Vagina (tissue), 2 donors: ENCODE data around the gene CETP.

ENCODE experiments used
- POLR2A ChIP-seq, 2 donors: fragments of 450-650 bp; IDR thresholded peaks; one replicate each; pipeline ENCODE4 v1.6.1; 2017; ENCODE audit warnings: antibody characterized with exemption in 2 of 2, mild to moderate bottlenecking in 2 of 2, moderate library complexity in 2 of 2
- POLR2AphosphoS5 ChIP-seq, 2 donors: sonication (generic); formaldehyde crosslinking; IDR thresholded peaks; one replicate each; pipeline ENCODE4 v1.9.0; 2017; ENCODE audit warnings: antibody characterized with exemption in 2 of 2, mild to moderate bottlenecking in 2 of 2, low read depth in 1 of 2; ENCODE audit not compliant: insufficient read depth in 1 of 2
- TF ChIP-seq, protein P1 (sequence below), 3 experiments: fragments of 450-650 bp in 2 of 3; fragments of 200-600 bp in 1 of 3; sonication (generic) in 1 of 3; IDR thresholded peaks; one replicate each; pipeline ENCODE4 v1.5.1; 2017 to 2019; ENCODE audit warnings: antibody characterized with exemption in 3 of 3, mild to moderate bottlenecking in 2 of 3, moderate library complexity in 2 of 3

GRCh38 chr16:56916571-56917403, 45.0 kb upstream of the CETP start:
- TF ChIP-seq, protein P1, sequence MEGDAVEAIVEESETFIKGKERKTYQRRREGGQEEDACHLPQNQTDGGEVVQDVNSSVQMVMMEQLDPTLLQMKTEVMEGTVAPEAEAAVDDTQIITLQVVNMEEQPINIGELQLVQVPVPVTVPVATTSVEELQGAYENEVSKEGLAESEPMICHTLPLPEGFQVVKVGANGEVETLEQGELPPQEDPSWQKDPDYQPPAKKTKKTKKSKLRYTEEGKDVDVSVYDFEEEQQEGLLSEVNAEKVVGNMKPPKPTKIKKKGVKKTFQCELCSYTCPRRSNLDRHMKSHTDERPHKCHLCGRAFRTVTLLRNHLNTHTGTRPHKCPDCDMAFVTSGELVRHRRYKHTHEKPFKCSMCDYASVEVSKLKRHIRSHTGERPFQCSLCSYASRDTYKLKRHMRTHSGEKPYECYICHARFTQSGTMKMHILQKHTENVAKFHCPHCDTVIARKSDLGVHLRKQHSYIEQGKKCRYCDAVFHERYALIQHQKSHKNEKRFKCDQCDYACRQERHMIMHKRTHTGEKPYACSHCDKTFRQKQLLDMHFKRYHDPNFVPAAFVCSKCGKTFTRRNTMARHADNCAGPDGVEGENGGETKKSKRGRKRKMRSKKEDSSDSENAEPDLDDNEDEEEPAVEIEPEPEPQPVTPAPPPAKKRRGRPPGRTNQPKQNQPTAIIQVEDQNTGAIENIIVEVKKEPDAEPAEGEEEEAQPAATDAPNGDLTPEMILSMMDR (IDR thresholded peaks at IDR 0.05), result no peak
- TF ChIP-seq POLR2A (IDR thresholded peaks at IDR 0.05) (no peak), POLR2AphosphoS5 (IDR thresholded peaks at IDR 0.05; ENCODE audit: insufficient read depth in 1 of 2, low read depth in 1 of 2) (no peak)
